ENCODE results near the gene TRPC1.
"Not testable (repeated sequence)": the region's sequence is repeated elsewhere in the genome, so short reads cannot be mapped to it uniquely, and the experiment has no call there.

Gene TRPC1

GRCh38 chr3:142705198-142705597 lies 18.6 kb upstream of the TRPC1 start:
- Histone ChIP-seq H2AFZ (ENCODE audit: low read depth, low read length) (no peak overlapping the region), H3K4me2 (ENCODE audit: low read length) (no peak overlapping the region), H3K9me3 (ENCODE audit: insufficient read depth, low read length) (no peaks in the 10 kb centered on the region), H3K36me3 (replicated peaks; ENCODE audit: low read depth, low read length) (no peaks in the 10 kb centered on the region), H3K27ac (ENCODE audit: low read length) (no peak overlapping the region), H3K27me3 (ENCODE audit: low read depth, low read length) (no peaks in the 10 kb centered on the region), H3K4me1 (ENCODE audit: low read length) (no peaks in the 10 kb centered on the region), H3K9ac (ENCODE audit: low read length) (no peak overlapping the region), H4K20me1 (ENCODE audit: insufficient read depth, low read length) (no peaks in the 10 kb centered on the region), H3K4me3 (ENCODE audit: low read length) (no peak overlapping the region), H3K79me2 (ENCODE audit: low read length) (no peaks in the 10 kb centered on the region)
- no peak for TF ChIP-seq EZH2phosphoT487 (IDR thresholded peaks at IDR 0.05; ENCODE audit: low read depth)
- TF ChIP-seq CTCF (IDR thresholded peaks at IDR 0.05; ENCODE audit: low read depth, low read length) = no peak

GRCh38 chr3:142706321-142707127 lies 17.3 kb upstream of the TRPC1 start:
- Histone ChIP-seq H3K36me3 (replicated peaks; ENCODE audit: low read depth, low read length) (no peaks in the 10 kb centered on the region), H3K4me1 (ENCODE audit: low read length) (no peaks in the 10 kb centered on the region), H3K27me3 (ENCODE audit: low read depth, low read length) (no peaks in the 10 kb centered on the region), H3K79me2 (ENCODE audit: low read length) (no peaks in the 10 kb centered on the region), H3K4me3 (ENCODE audit: low read length) (no peak overlapping the region), H3K4me2 (ENCODE audit: low read length) (no peak overlapping the region), H3K27ac (ENCODE audit: low read length) (no peak overlapping the region), H3K9me3 (ENCODE audit: insufficient read depth, low read length) (no peaks in the 10 kb centered on the region), H2AFZ (ENCODE audit: low read depth, low read length) (no peak overlapping the region), H3K9ac (ENCODE audit: low read length) (no peak overlapping the region), H4K20me1 (ENCODE audit: insufficient read depth, low read length) (no peaks in the 10 kb centered on the region)
- no peak for TF ChIP-seq CTCF (IDR thresholded peaks at IDR 0.05; ENCODE audit: low read depth, low read length)
- TF ChIP-seq EZH2phosphoT487 (IDR thresholded peaks at IDR 0.05; ENCODE audit: low read depth) = no peak

- no peak for TF ChIP-seq EZH2phosphoT487 (IDR thresholded peaks at IDR 0.05; ENCODE audit: low read depth)
- TF ChIP-seq CTCF (IDR thresholded peaks at IDR 0.05; ENCODE audit: low read depth, low read length) = no peak
- H3K9ac ChIP-seq (ENCODE audit: low read length) = no peak overlapping the region
- no peaks in the 10 kb centered on the region for H3K4me1 ChIP-seq (ENCODE audit: low read length)
- H3K4me3 ChIP-seq (ENCODE audit: low read length) = no peak overlapping the region
- no peak overlapping the region for H3K27ac ChIP-seq (ENCODE audit: low read length)
- H2AFZ ChIP-seq (ENCODE audit: low read depth, low read length) = no peak overlapping the region
- H4K20me1 ChIP-seq (ENCODE audit: insufficient read depth, low read length) = no peaks in the 10 kb centered on the region
- no peak overlapping the region for H3K4me2 ChIP-seq (ENCODE audit: low read length)
- H3K27me3 ChIP-seq (ENCODE audit: low read depth, low read length) = no peaks in the 10 kb centered on the region
- no peaks in the 10 kb centered on the region for H3K79me2 ChIP-seq (ENCODE audit: low read length)
- no peaks in the 10 kb centered on the region for H3K9me3 ChIP-seq (ENCODE audit: insufficient read depth, low read length)
- no peaks in the 10 kb centered on the region for H3K36me3 ChIP-seq (replicated peaks; ENCODE audit: low read depth, low read length)
Observed at GRCh38 chr3:142709207-142709606, 14.6 kb upstream of the TRPC1 start.

- H3K27ac ChIP-seq (ENCODE audit: low read length); H3K9ac ChIP-seq (ENCODE audit: low read length); H3K4me1 ChIP-seq (ENCODE audit: low read length); H3K27me3 ChIP-seq (ENCODE audit: low read depth, low read length); H4K20me1 ChIP-seq (ENCODE audit: insufficient read depth, low read length); H3K4me3 ChIP-seq (ENCODE audit: low read length); H3K9me3 ChIP-seq (ENCODE audit: insufficient read depth, low read length); H3K4me2 ChIP-seq (ENCODE audit: low read length); H3K79me2 ChIP-seq (ENCODE audit: low read length); H3K36me3 ChIP-seq (replicated peaks; ENCODE audit: low read depth, low read length); H2AFZ ChIP-seq (ENCODE audit: low read depth, low read length): not testable (repeated sequence)
Observed at GRCh38 chr3:142714882-142715281, 9.0 kb upstream of the TRPC1 start.
